GM12892 (cell line): ENCODE results near the gene RICTOR.

ENCODE experiments used
- POLR2A ChIP-seq: IDR thresholded peaks from 2 replicates; pipeline ENCODE4 v1.6.1; 2011; ENCODE audit warnings: low read depth, low read length, control low read depth
- POLR2AphosphoS5 ChIP-seq: IDR thresholded peaks from 2 replicates; pipeline ENCODE4 v1.6.1; 2011; ENCODE audit warnings: low read depth, low read length, control low read depth
- TAF1 ChIP-seq: IDR thresholded peaks from 2 replicates; pipeline ENCODE4 v1.6.1; 2011; ENCODE audit warnings: low read depth, mild to moderate bottlenecking, control low read depth, low read length, borderline replicate concordance

GRCh38 chr5:39119404-39120051, 45.3 kb upstream of the RICTOR start:
- TF ChIP-seq POLR2A (no peak), TAF1 (no peak), POLR2AphosphoS5 (no peak)
